MM.1S (cell line): Measurements from ENCODE around the gene SEC24D.

Experiments used
- DNase-seq: peaks from one replicate; pipeline ENCODE4 v3.0.0-alpha.2; 2015
- H2AFZ ChIP-seq: fragments of 300-600 bp; sonication (generic); 2 replicates; pipeline ENCODE4 v1.6.0; 2016; ENCODE audit warnings: antibody characterized with exemption, low read length
- H3F3A ChIP-seq: fragments of 300-600 bp; sonication (generic); 2 replicates; pipeline ENCODE4 v1.6.1; 2016; ENCODE audit warnings: mild to moderate bottlenecking, antibody characterized with exemption, low read length, moderate library complexity, mixed read lengths; ENCODE audit not compliant: insufficient read depth
- H3K27ac ChIP-seq: fragments of 300-600 bp; sonication (generic); 2 replicates; pipeline ENCODE4 v1.5.1; 2016; ENCODE audit warnings: mild to moderate bottlenecking, low read length
- H3K27me3 ChIP-seq: fragments of 300-600 bp; sonication (generic); replicated peaks from 2 replicates; pipeline ENCODE4 v1.6.0; 2016; ENCODE audit warnings: low read length; ENCODE audit not compliant: insufficient read depth
- H3K36me3 ChIP-seq: fragments of 300-600 bp; sonication (generic); replicated peaks from 2 replicates; pipeline ENCODE4 v1.6.1; 2016; ENCODE audit warnings: mild to moderate bottlenecking, low read length, mixed read lengths; ENCODE audit not compliant: insufficient read depth
- H3K4me1 ChIP-seq: fragments of 300-600 bp; sonication (generic); 2 replicates; pipeline ENCODE4 v1.6.1; 2016; ENCODE audit warnings: low read length, mixed read lengths
- H3K4me2 ChIP-seq: fragments of 300-600 bp; sonication (generic); 2 replicates; pipeline ENCODE4 v1.6.0; 2016; ENCODE audit warnings: low read depth, low read length
- H3K4me3 ChIP-seq: fragments of 300-600 bp; sonication (generic); 2 replicates; pipeline ENCODE4 v1.5.1; 2016; ENCODE audit warnings: low read length, mixed read lengths
- H3K79me2 ChIP-seq: fragments of 300-600 bp; sonication (generic); 2 replicates; pipeline ENCODE4 v1.6.1; 2016; ENCODE audit warnings: mixed run types, low read length, mixed read lengths
- H3K9ac ChIP-seq: fragments of 300-600 bp; sonication (generic); 2 replicates; pipeline ENCODE4 v1.6.1; 2016; ENCODE audit warnings: low read length, mixed read lengths
- H3K9me2 ChIP-seq: fragments of 300-600 bp; sonication (generic); replicated peaks from 2 replicates; pipeline ENCODE4 v1.6.1; 2016; ENCODE audit warnings: mild to moderate bottlenecking, low read length, mixed read lengths; ENCODE audit not compliant: insufficient read depth
- H3K9me3 ChIP-seq: fragments of 300-600 bp; sonication (generic); replicated peaks from 2 replicates; pipeline ENCODE4 v1.6.1; 2016; ENCODE audit warnings: mild to moderate bottlenecking, low read length, mixed read lengths; ENCODE audit not compliant: insufficient read depth
- H4K20me1 ChIP-seq: fragments of 300-600 bp; sonication (generic); 2 replicates; pipeline ENCODE4 v1.6.1; 2016; ENCODE audit warnings: mild to moderate bottlenecking, low read length, moderate library complexity, mixed read lengths; ENCODE audit not compliant: insufficient read depth
- CTCF ChIP-seq: fragments of 300-600 bp; sonication (generic); IDR thresholded peaks from 2 replicates; pipeline ENCODE4 v1.5.1; 2016; ENCODE audit warnings: antibody characterized with exemption, low read length, mixed read lengths
- EZH2 ChIP-seq: fragments of 300-600 bp; sonication (generic); optimal IDR thresholded peaks from 2 replicates; pipeline ENCODE3; 2017; ENCODE audit warnings: low read depth, mild to moderate bottlenecking, antibody characterized with exemption, low read length, mixed read lengths
- EZH2phosphoT487 ChIP-seq: fragments of 300-600 bp; sonication (generic); IDR thresholded peaks from 2 replicates; pipeline ENCODE4 v1.6.1; 2018; ENCODE audit warnings: antibody characterized with exemption, low read length

The SEC24D gene

DNA sequence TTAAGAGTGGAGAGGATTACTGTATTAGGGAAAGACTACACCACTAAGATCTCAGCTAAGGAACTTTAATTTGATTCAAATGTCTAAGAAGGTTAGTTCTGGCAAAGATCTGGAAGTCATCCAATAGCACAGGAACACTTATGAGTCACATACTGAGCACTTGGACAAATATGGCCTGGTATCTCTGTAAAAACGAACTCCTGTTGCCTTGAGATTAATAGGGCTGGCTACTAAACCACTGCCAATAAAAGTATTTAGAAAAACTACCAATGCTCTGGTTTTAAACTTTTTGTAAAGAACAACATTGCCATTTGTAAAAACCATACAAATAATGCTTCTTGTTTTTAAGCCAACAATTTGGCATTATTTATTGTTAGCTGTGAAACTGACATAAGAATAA, 70.5 kb downstream of the SEC24D start:
- H4K20me1 ChIP-seq = no peaks in the 10 kb centered on the region
- no peaks in the 10 kb centered on the region for H3K9me3 ChIP-seq
- H3K9me2 ChIP-seq = no peaks in the 10 kb centered on the region
- no peak overlapping the region for H3K9ac ChIP-seq
- H3K79me2 ChIP-seq = no peaks in the 10 kb centered on the region
- no peak for DNase-seq
- no peak overlapping the region for H2AFZ ChIP-seq
- no peak overlapping the region for H3K4me2 ChIP-seq
- peaks cover 17% of the 10 kb centered on the region; the same call in 1 of the 2 replicates for H3K36me3 ChIP-seq
- peaks cover 14% of the 10 kb centered on the region for H3K4me1 ChIP-seq
- no peak overlapping the region for H3K4me3 ChIP-seq
- H3K27ac ChIP-seq = no peak overlapping the region
- H3K27me3 ChIP-seq = no peaks in the 10 kb centered on the region
- H3F3A ChIP-seq = peaks cover 19% of the 10 kb centered on the region
- TF ChIP-seq EZH2phosphoT487 = no peak

GRCh38 chr4:118762730-118763477, 73.0 kb downstream of the SEC24D start:
- no peak overlapping the region for H3K4me3 ChIP-seq
- H3F3A ChIP-seq = peaks cover 28% of the 10 kb centered on the region
- H3K27ac ChIP-seq = no peak overlapping the region
- no peak overlapping the region for H3K9ac ChIP-seq
- H3K4me1 ChIP-seq = peaks cover 31% of the 10 kb centered on the region
- H3K9me3 ChIP-seq = no peaks in the 10 kb centered on the region
- H2AFZ ChIP-seq = no peak overlapping the region
- no peaks in the 10 kb centered on the region for H3K27me3 ChIP-seq
- H4K20me1 ChIP-seq = no peaks in the 10 kb centered on the region
- peaks cover 17% of the 10 kb centered on the region; the same call in 1 of the 2 replicates for H3K36me3 ChIP-seq
- DNase-seq = no peak
- H3K79me2 ChIP-seq = peaks cover 15% of the 10 kb centered on the region
- TF ChIP-seq EZH2 (no peak), CTCF (no peak), EZH2phosphoT487 (no peak)
- no peaks in the 10 kb centered on the region for H3K9me2 ChIP-seq
- H3K4me2 ChIP-seq = no peak overlapping the region

- Histone ChIP-seq H3K9ac (no peak overlapping the region), H3K27me3 (no peaks in the 10 kb centered on the region), H3F3A (peaks cover 28% of the 10 kb centered on the region), H3K79me2 (peaks cover 22% of the 10 kb centered on the region), H3K4me2 (peak overlapping the region; percentile 77; the same call in 1 of the 2 replicates), H3K36me3 (peaks cover 19% of the 10 kb centered on the region; the same call in 1 of the 2 replicates), H3K9me3 (no peaks in the 10 kb centered on the region), H4K20me1 (no peaks in the 10 kb centered on the region), H3K4me3 (no peak overlapping the region), H3K9me2 (no peaks in the 10 kb centered on the region), H2AFZ (no peak overlapping the region), H3K27ac (peak overlapping the region; percentile 92; the same call in 1 of the 2 replicates), H3K4me1 (peaks cover 31% of the 10 kb centered on the region)
- DNase-seq = no peak
- no peak for TF ChIP-seq CTCF
- TF ChIP-seq EZH2 = no peak
- no peak for TF ChIP-seq EZH2phosphoT487
These were observed 73.8 kb downstream of the SEC24D start for GRCh38 chr4:118762155-118762554.

DNA sequence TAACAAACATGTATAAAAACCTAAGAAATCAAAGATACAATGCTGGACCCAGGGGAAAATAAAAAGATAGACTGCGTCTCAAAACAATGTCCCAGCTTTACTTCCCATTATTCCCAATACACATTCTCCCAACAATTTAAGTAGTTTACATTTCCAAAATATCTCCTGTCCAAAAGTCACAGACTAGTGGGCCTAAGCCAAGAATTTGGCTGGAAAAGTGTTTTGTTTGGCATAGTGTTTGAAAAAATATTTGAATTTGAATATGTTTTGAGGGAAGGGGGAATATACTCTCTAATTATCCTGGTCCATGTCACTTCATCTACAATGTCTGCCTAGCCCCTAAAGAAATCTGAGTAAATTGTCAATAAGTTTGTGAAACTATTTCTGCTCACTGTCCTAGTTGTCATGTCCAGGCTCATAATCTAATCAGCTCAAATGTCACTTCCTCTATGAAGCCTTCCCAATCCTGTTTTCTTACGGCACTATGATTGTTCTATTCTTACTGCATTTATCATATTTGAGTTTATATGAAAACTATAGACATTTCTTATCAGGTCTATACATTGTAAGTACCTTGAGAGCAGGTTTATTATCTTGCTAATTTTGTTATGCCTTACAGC, 74.4 kb downstream of the SEC24D start:
- H3K27me3 ChIP-seq = no peaks in the 10 kb centered on the region
- peaks cover 31% of the 10 kb centered on the region for H3K4me1 ChIP-seq
- DNase-seq = no peak
- H3K36me3 ChIP-seq = peaks cover 19% of the 10 kb centered on the region; the same call in 1 of the 2 replicates
- H3K27ac ChIP-seq = peak overlapping the region; percentile 92
- TF ChIP-seq CTCF = no peak
- peaks cover 28% of the 10 kb centered on the region for H3F3A ChIP-seq
- H2AFZ ChIP-seq = no peak overlapping the region
- H3K4me3 ChIP-seq = peak overlapping the region; percentile 36
- peak overlapping the region; percentile 43; the same call in 1 of the 2 replicates for H3K9ac ChIP-seq
- no peaks in the 10 kb centered on the region for H3K9me3 ChIP-seq
- no peaks in the 10 kb centered on the region for H4K20me1 ChIP-seq
- peak overlapping the region; percentile 77 for H3K4me2 ChIP-seq
- no peaks in the 10 kb centered on the region for H3K9me2 ChIP-seq
- H3K79me2 ChIP-seq = peaks cover 22% of the 10 kb centered on the region
